ENCODE data around the gene FUBP3.

DNA sequence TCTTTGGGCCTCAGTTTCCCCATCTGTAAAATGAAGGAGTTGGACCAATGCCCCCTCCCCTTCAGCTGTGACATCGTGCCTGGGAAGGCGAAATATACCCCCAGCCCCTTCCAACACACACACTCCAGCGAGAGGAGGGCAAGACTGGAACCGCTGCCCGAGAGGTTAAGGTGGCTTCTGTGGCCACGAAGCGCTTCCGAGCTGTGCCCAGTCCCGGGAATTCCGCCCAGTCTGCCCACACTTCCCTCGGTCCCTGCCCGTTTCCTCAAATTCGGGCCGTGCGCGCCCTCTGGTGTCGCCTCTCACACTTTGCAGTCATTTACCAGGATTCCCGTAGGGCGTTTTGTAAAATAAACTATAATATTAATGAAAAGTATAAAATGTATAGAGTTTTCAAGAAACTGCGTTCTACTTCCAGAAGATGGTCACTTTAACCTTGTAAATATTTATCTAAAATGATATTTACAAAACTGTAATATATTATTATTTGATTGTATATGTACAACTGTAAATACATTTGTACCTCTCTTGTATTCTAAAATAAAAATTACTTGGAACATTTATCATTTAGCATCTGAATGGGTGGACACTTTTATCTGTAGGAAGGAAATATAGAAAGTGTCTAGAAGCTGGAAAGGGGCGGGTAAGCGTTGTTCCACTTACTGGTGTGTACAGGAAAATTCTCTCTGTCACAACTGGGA, 103.2 kb downstream of the FUBP3 start:
- TF ChIP-seq CTCF (IDR thresholded peaks at IDR 0.05 in 2 of 3, conservative IDR thresholded peaks at IDR 0.05 in 1 of 3; ENCODE audit: borderline replicate concordance in 1 of 3, insufficient read depth in 1 of 3, low read depth in 2 of 3, low read length in 2 of 3) (peak; percentile 68 to 96 (median 74)), ATF3 (IDR thresholded peaks at IDR 0.05) (no peak), SIN3A (IDR thresholded peaks at IDR 0.05; ENCODE audit: low read depth) (no peak), EZH2phosphoT487 (IDR thresholded peaks at IDR 0.05; ENCODE audit: borderline replicate concordance) (no peak), MAX (IDR thresholded peaks at IDR 0.05) (no peak), YY1 (IDR thresholded peaks at IDR 0.05; ENCODE audit: extremely low read depth, insufficient replicate concordance, low read depth, low read length) (peak; percentile 5), POLR2AphosphoS5 (IDR thresholded peaks at IDR 0.05; ENCODE audit: low read depth, low read length) (peak; percentile 23; the same call in 1 of the 2 replicates), POLR2A (IDR thresholded peaks at IDR 0.05; ENCODE audit: borderline replicate concordance, extremely low read depth, insufficient read depth, insufficient read length) (no peak), ZNF274 (IDR thresholded peaks at IDR 0.05; ENCODE audit: low read depth, low read length) (no peak)
- TF ChIP-seq, protein P1, sequence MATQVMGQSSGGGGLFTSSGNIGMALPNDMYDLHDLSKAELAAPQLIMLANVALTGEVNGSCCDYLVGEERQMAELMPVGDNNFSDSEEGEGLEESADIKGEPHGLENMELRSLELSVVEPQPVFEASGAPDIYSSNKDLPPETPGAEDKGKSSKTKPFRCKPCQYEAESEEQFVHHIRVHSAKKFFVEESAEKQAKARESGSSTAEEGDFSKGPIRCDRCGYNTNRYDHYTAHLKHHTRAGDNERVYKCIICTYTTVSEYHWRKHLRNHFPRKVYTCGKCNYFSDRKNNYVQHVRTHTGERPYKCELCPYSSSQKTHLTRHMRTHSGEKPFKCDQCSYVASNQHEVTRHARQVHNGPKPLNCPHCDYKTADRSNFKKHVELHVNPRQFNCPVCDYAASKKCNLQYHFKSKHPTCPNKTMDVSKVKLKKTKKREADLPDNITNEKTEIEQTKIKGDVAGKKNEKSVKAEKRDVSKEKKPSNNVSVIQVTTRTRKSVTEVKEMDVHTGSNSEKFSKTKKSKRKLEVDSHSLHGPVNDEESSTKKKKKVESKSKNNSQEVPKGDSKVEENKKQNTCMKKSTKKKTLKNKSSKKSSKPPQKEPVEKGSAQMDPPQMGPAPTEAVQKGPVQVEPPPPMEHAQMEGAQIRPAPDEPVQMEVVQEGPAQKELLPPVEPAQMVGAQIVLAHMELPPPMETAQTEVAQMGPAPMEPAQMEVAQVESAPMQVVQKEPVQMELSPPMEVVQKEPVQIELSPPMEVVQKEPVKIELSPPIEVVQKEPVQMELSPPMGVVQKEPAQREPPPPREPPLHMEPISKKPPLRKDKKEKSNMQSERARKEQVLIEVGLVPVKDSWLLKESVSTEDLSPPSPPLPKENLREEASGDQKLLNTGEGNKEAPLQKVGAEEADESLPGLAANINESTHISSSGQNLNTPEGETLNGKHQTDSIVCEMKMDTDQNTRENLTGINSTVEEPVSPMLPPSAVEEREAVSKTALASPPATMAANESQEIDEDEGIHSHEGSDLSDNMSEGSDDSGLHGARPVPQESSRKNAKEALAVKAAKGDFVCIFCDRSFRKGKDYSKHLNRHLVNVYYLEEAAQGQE (IDR thresholded peaks at IDR 0.05; ENCODE audit: low read depth), result no peak

Data from HCT116 (cell line).